ENCODE results near the gene ZNF84. TPM values are rescaled to one million over a fixed set of nuclear protein-coding genes. Genes with fewer than 3 reads are reported as not detected.

The ZNF84 gene
- total and polyA plus RNA-seq, 9 of the 15 experiments (the other 6 are each of a cell fraction or from before 2014, with no cell fraction given) = 8.8 to 24.3 (median 12.1) TPM

DNA sequence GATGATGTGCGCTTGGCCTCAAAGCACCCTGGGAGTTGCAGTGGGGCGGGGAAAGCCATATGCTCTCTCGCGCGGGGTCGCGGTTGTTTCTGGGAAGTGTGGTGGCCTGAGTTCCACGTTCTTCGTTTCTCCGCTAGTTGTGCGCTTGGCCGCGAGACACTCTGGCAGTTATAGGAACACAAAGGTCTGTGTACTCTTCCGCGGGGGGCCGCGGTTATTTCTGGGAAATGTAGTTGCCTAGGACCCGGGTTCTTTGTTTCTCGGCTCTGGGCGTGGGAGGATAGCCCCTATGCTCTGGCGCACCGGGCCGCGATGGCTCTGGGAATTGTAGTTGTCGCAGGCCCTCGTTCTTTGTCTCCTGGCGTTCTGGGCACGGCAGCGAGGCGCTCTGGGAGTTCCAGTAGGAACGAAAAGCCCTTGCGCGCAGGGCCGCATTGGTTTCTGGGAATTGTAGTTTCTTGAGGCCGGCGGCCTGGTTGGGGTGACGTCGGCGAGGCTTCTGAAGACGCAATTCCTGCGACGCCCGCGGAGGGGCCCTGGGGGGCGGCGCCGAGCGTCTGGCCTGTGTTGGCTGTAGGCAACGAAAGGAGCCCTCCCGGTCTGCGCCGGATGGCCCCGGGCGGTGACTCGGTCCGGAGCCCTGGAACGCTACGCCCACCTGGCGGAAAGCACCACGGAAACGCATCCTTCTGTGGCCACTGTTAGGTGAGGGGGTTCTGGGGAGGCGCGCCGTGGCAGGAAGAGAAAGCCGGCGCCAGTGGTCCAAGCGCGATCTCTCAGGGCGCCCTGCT lies 43.3 kb downstream of the ZNF84 start, which contains the start of gene ZNF140 (continued):
- TF ChIP-seq ARID1B (IDR thresholded peaks at IDR 0.05) (no peak), ATF1 (CRISPR knock-in tag; IDR thresholded peaks at IDR 0.05) (peak; percentile 69; the same call in 1 of the 2 replicates), ATF1 (tag; IDR thresholded peaks at IDR 0.05) (peak; percentile 97), RBBP5 (IDR thresholded peaks at IDR 0.05; ENCODE audit: borderline replicate concordance, insufficient read depth, low read length, poor library complexity, severe bottlenecking) (peak; percentile 72), NFATC3 (IDR thresholded peaks at IDR 0.05) (no peak), RBM25 (IDR thresholded peaks at IDR 0.05; ENCODE audit: low read depth, low read length, severe bottlenecking) (no peak), FOXJ3 (CRISPR knock-in tag; IDR thresholded peaks at IDR 0.05) (no peak), ARNT (IDR thresholded peaks at IDR 0.05) (peak in 1 of 2 experiments; percentile 88; a peak in 2 of 4 replicates), ZSCAN29 (IDR thresholded peaks at IDR 0.05) (no peak), CHD2 (IDR thresholded peaks at IDR 0.05; ENCODE audit: low read depth, low read length) (peak; percentile 73), HCFC1 (IDR thresholded peaks at IDR 0.05; ENCODE audit: low read depth, low read length) (peak; percentile 87), GABPB1 (CRISPR knock-in tag; IDR thresholded peaks at IDR 0.05) (peak; percentile 75), ADNP (tag; IDR thresholded peaks at IDR 0.05) (no peak), CREB1 (IDR thresholded peaks at IDR 0.05) (peak; percentile 96), CREB1 (CRISPR knock-in tag; IDR thresholded peaks at IDR 0.05) (peak; percentile 91), ZNF197 (CRISPR knock-in tag; IDR thresholded peaks at IDR 0.05; ENCODE audit: low read depth) (peak; percentile 90; the same call in 1 of the 2 replicates), HDAC6 (IDR thresholded peaks at IDR 0.05; ENCODE audit: low read depth, low read length) (no peak), TRIM24 (IDR thresholded peaks at IDR 0.05) (peak in 1 of 2 experiments; percentile 44; a peak in 1 of 4 replicates), HNRNPL (IDR thresholded peaks at IDR 0.05; ENCODE audit: low read depth, low read length) (no peak), MED1 (CRISPR knock-in tag; IDR thresholded peaks at IDR 0.05; ENCODE audit: borderline replicate concordance) (no peak)
- TF ChIP-seq, protein P1, sequence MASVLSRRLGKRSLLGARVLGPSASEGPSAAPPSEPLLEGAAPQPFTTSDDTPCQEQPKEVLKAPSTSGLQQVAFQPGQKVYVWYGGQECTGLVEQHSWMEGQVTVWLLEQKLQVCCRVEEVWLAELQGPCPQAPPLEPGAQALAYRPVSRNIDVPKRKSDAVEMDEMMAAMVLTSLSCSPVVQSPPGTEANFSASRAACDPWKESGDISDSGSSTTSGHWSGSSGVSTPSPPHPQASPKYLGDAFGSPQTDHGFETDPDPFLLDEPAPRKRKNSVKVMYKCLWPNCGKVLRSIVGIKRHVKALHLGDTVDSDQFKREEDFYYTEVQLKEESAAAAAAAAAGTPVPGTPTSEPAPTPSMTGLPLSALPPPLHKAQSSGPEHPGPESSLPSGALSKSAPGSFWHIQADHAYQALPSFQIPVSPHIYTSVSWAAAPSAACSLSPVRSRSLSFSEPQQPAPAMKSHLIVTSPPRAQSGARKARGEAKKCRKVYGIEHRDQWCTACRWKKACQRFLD (CRISPR knock-in tag; IDR thresholded peaks at IDR 0.05) = peak; percentile 84; the same call in 1 of the 2 replicates
- TF ChIP-seq, protein P2, sequence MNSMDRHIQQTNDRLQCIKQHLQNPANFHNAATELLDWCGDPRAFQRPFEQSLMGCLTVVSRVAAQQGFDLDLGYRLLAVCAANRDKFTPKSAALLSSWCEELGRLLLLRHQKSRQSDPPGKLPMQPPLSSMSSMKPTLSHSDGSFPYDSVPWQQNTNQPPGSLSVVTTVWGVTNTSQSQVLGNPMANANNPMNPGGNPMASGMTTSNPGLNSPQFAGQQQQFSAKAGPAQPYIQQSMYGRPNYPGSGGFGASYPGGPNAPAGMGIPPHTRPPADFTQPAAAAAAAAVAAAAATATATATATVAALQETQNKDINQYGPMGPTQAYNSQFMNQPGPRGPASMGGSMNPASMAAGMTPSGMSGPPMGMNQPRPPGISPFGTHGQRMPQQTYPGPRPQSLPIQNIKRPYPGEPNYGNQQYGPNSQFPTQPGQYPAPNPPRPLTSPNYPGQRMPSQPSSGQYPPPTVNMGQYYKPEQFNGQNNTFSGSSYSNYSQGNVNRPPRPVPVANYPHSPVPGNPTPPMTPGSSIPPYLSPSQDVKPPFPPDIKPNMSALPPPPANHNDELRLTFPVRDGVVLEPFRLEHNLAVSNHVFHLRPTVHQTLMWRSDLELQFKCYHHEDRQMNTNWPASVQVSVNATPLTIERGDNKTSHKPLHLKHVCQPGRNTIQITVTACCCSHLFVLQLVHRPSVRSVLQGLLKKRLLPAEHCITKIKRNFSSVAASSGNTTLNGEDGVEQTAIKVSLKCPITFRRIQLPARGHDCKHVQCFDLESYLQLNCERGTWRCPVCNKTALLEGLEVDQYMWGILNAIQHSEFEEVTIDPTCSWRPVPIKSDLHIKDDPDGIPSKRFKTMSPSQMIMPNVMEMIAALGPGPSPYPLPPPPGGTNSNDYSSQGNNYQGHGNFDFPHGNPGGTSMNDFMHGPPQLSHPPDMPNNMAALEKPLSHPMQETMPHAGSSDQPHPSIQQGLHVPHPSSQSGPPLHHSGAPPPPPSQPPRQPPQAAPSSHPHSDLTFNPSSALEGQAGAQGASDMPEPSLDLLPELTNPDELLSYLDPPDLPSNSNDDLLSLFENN (IDR thresholded peaks at IDR 0.05; ENCODE audit: low read depth in 2 of 2, low read length in 2 of 2) = 0 out of 4 replicates have a peak, but pooled peaks of 1 of the 2 experiments have one; percentile 52
- TF ChIP-seq, protein P3, sequence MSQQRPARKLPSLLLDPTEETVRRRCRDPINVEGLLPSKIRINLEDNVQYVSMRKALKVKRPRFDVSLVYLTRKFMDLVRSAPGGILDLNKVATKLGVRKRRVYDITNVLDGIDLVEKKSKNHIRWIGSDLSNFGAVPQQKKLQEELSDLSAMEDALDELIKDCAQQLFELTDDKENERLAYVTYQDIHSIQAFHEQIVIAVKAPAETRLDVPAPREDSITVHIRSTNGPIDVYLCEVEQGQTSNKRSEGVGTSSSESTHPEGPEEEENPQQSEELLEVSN (IDR thresholded peaks at IDR 0.05; ENCODE audit: borderline replicate concordance in 1 of 2, extremely low read depth in 1 of 2, insufficient read depth in 1 of 2, insufficient read length in 1 of 2, low read depth in 1 of 2, low read length in 1 of 2, poor library complexity in 1 of 2, severe bottlenecking in 1 of 2) = peak; percentile 72 to 86

Measured in K562 (cell line).